Gastrocnemius medialis (tissue), 4 donors: Measurements from ENCODE around the gene MSH4. TPM values are rescaled to one million over a fixed set of nuclear protein-coding genes. Genes with fewer than 3 reads are reported as not detected.
"Not testable (repeated sequence)": the region's sequence is repeated elsewhere in the genome, so short reads cannot be mapped to it uniquely, and the experiment has no call there.

Experiments
- ATAC-seq, 2 donors: fragments of 150-250 bp; one replicate each; pipeline ENCODE4 v1.9.1; 2016
- DNase-seq, 2 donors: peaks; one replicate each; pipeline ENCODE4 v3.0.0-alpha.2; 2019
- H3K27ac ChIP-seq, 4 donors: fragments of 200-600 bp; sonication (generic); 1 replicate in 1 of 4; 2 replicates in 3 of 4; pipeline ENCODE4 v1.5.1; 2016 to 2018; ENCODE audit warnings: mild to moderate bottlenecking in 2 of 4, moderate library complexity in 1 of 4
- H3K27me3 ChIP-seq, 3 donors: fragments of 200-600 bp; sonication (generic) in 2 of 3; 1 replicate in 1 of 3; 2 replicates in 2 of 3; pipeline versions ENCODE4 v1.5.1 to v1.6.0; 2016 to 2019; ENCODE audit warnings: mild to moderate bottlenecking in 1 of 3, moderate library complexity in 1 of 3
- H3K36me3 ChIP-seq, 2 donors: fragments of 200-600 bp; sonication (generic) in 1 of 2; one replicate each; pipeline ENCODE4 v1.5.1; 2017 to 2018
- H3K4me1 ChIP-seq, 2 donors: fragments of 200-600 bp; sonication (generic) in 1 of 2; one replicate each; pipeline ENCODE4 v1.5.1; 2016 to 2017; ENCODE audit warnings: mild to moderate bottlenecking in 2 of 2
- H3K4me3 ChIP-seq, 4 donors: fragments of 200-600 bp; sonication (generic) in 3 of 4; 1 replicate in 1 of 4; 2 replicates in 3 of 4; pipeline ENCODE4 v1.5.1; 2016 to 2019; ENCODE audit warnings: mild to moderate bottlenecking in 2 of 4
- H3K9me3 ChIP-seq, 3 donors: fragments of 200-600 bp; sonication (generic) in 2 of 3; 1 replicate in 1 of 3; 2 replicates in 2 of 3; pipeline ENCODE4 v1.5.1; 2016 to 2019
- CTCF ChIP-seq, 5 experiments: fragments of 450-650 bp in 3 of 5; fragments of 200-600 bp in 2 of 5; sonication (generic) in 2 of 5; IDR thresholded peaks in 4 of 5; conservative IDR thresholded peaks in 1 of 5; 1 replicate in 4 of 5; 2 replicates in 1 of 5; pipeline ENCODE4 v1.5.1; 2016 to 2019; ENCODE audit warnings: antibody characterized with exemption in 5 of 5, mild to moderate bottlenecking in 3 of 5, moderate library complexity in 3 of 5
- POLR2A ChIP-seq, 2 donors: fragments of 450-650 bp; IDR thresholded peaks; one replicate each; pipeline ENCODE4 v1.6.1; 2017; ENCODE audit warnings: antibody characterized with exemption in 2 of 2, mild to moderate bottlenecking in 2 of 2, moderate library complexity in 2 of 2
- in situ Hi-C, 4 donors: fragments of 200-750 bp; cut with MboI; loops; one replicate each; pipeline versions ENCODE4 v1.15.0 to v1.8.0; 2017; ENCODE audit warnings: low sequenced_read_pairs in 4 of 4
- intact Hi-C: fragments of 100-400 bp; cut with DNase I; formaldehyde crosslinking; loops from one replicate; pipeline ENCODE4 v1.15.1; 2023; ENCODE audit warnings: low total_unique reads
- total RNA-seq, 4 donors: library from RNA; depleted of rRNA; stranded (reverse); fragments of >200 nt; gene quantifications; one replicate each; pipeline versions ENCODE4 v1.1.0 to v1.2.3, GENCODE V29; 2016

MSH4 gene
- total RNA-seq, 4 donors from 2014 or later = 0.15 to 2.2 (median 0.40) TPM

- intact Hi-C loops = no loop called here
- peaks cover 0 to 2% of the 10 kb centered on the region in 2 donors for H3K4me1 ChIP-seq
- TF ChIP-seq CTCF (IDR thresholded peaks at IDR 0.05 in 4 of 5, conservative IDR thresholded peaks at IDR 0.05 in 1 of 5) (no peak), POLR2A (IDR thresholded peaks at IDR 0.05) (no peak)
- H3K9me3 ChIP-seq = no peaks in the 10 kb centered on the region
- DNase-seq (no peak), ATAC-seq (no peak)
- H3K4me3 ChIP-seq = no peak overlapping the region
- no peaks in the 10 kb centered on the region for H3K27me3 ChIP-seq
- in situ Hi-C loops = no loop called here
- H3K36me3 ChIP-seq = peaks cover 5 to 75% of the 10 kb centered on the region in 2 donors
- no peak overlapping the region for H3K27ac ChIP-seq
Observed at GRCh38 chr1:75797273-75797588, 549 bp downstream of the MSH4 start.

- intact Hi-C loops = no loop called here
- TF ChIP-seq POLR2A (IDR thresholded peaks at IDR 0.05) (no peak), CTCF (IDR thresholded peaks at IDR 0.05 in 4 of 5, conservative IDR thresholded peaks at IDR 0.05 in 1 of 5) (no peak)
- Histone ChIP-seq H3K4me3 (no peak overlapping the region), H3K36me3 (peaks cover 5 to 70% of the 10 kb centered on the region in 2 donors), H3K4me1 (no peaks in the 10 kb centered on the region), H3K27me3 (no peaks in the 10 kb centered on the region), H3K9me3 (no peaks in the 10 kb centered on the region), H3K27ac (no peak overlapping the region)
- ATAC-seq (no peak), DNase-seq (no peak)
- in situ Hi-C loops = no loop called here
Observed at GRCh38 chr1:75797606-75798216, 1.0 kb downstream of the MSH4 start.

GRCh38 chr1:75801480-75801879 is 4.8 kb downstream of the MSH4 start:
- peaks cover 0 to 33% of the 10 kb centered on the region in 2 donors for H3K36me3 ChIP-seq
- ATAC-seq, H3K4me1 ChIP-seq, H3K4me3 ChIP-seq, intact Hi-C loops, in situ Hi-C loops, DNase-seq, H3K27me3 ChIP-seq, H3K9me3 ChIP-seq, H3K27ac ChIP-seq: not testable (repeated sequence)

- Histone ChIP-seq H3K27ac (no peak overlapping the region), H3K4me3 (no peak overlapping the region), H3K36me3 (peaks cover 0 to 25% of the 10 kb centered on the region in 2 donors), H3K27me3 (no peaks in the 10 kb centered on the region), H3K9me3 (no peaks in the 10 kb centered on the region), H3K4me1 (no peaks in the 10 kb centered on the region)
- intact Hi-C loops (no loop called here), in situ Hi-C loops (no loop called here)
- ATAC-seq = no peak
- DNase-seq = no peak
- no peak for TF ChIP-seq CTCF (IDR thresholded peaks at IDR 0.05 in 4 of 5, conservative IDR thresholded peaks at IDR 0.05 in 1 of 5)
- TF ChIP-seq POLR2A (IDR thresholded peaks at IDR 0.05) = no peak
Observed at GRCh38 chr1:75808921-75809320, 12.2 kb downstream of the MSH4 start.

GRCh38 chr1:75810113-75810512 is 13.4 kb downstream of the MSH4 start:
- intact Hi-C loops, in situ Hi-C loops: not testable (repeated sequence)

More at GRCh38 chr1:75810113-75810512, 13.4 kb downstream of the MSH4 start:
- not testable (repeated sequence) for H3K27ac ChIP-seq, H3K9me3 ChIP-seq, H3K4me1 ChIP-seq, H3K4me3 ChIP-seq, DNase-seq, H3K27me3 ChIP-seq, ATAC-seq
- H3K36me3 ChIP-seq = peaks cover 0 to 26% of the 10 kb centered on the region in 2 donors
